GM19023 (cell line): ENCODE results near the gene PRRG2.

Experiments
- ATAC-seq: cut with Tn5 transposase; IDR thresholded peaks from one replicate; pipeline ENCODE4 v1.9.1; 2021; ENCODE audit warnings: mild to moderate bottlenecking, moderate library complexity; ENCODE audit not compliant: unreplicated experiment

Gene PRRG2

GRCh38 chr19:49585023-49585422, 3.9 kb downstream of the PRRG2 start:
- ATAC-seq, result no peak

- no peak for ATAC-seq
Measured at GRCh38 chr19:49587227-49587626, 6.1 kb downstream of the PRRG2 start.

- ATAC-seq, result no peak
Measured at GRCh38 chr19:49588365-49589122, 7.4 kb downstream of the PRRG2 start.

- ATAC-seq, result no peak
Measured at GRCh38 chr19:49589502-49589905, 8.4 kb downstream of the PRRG2 start.

GRCh38 chr19:49590071-49590970, 9.2 kb downstream of the PRRG2 start:
- ATAC-seq, result peak; percentile 61

GRCh38 chr19:49590971-49591730, 10.0 kb downstream of the PRRG2 start, which contains the start of gene PRR12:
PRR12 (plus strand) TSS chr19:49591182; CDS start chr19:49591655, 473 bp downstream.
- ATAC-seq, result no peak

- ATAC-seq, result no peak
Measured at GRCh38 chr19:49591731-49592485, 10.8 kb downstream of the PRRG2 start.

GRCh38 chr19:49592486-49593232, 11.5 kb downstream of the PRRG2 start:
- no peak for ATAC-seq

- no peak for ATAC-seq
Measured at GRCh38 chr19:49593233-49594113, 12.4 kb downstream of the PRRG2 start.

GRCh38 chr19:49594157-49594992, 13.3 kb downstream of the PRRG2 start:
- ATAC-seq, result no peak

- ATAC-seq, result no peak
Measured at GRCh38 chr19:49594993-49595818, 14.1 kb downstream of the PRRG2 start.

- no peak for ATAC-seq
Measured at GRCh38 chr19:49595819-49596404, 14.8 kb downstream of the PRRG2 start.

GRCh38 chr19:49596407-49596806, 15.3 kb downstream of the PRRG2 start:
- no peak for ATAC-seq

GRCh38 chr19:49596954-49597702, 16.0 kb downstream of the PRRG2 start:
- ATAC-seq, result no peak

- no peak for ATAC-seq
Measured at GRCh38 chr19:49597703-49597974, 16.5 kb downstream of the PRRG2 start.
